ENCODE measurements around the gene MGAT5B. TPM values are rescaled to one million over a fixed set of nuclear protein-coding genes. Genes with fewer than 3 reads are reported as not detected.

Gene MGAT5B
- total RNA-seq, 4 donors from 2014 or later: 0.59 to 3.3 (median 1.5) TPM; not detected in 1

GRCh38 chr17:76996741-76997694 lies 128.8 kb downstream of the MGAT5B start:
- H3K36me3 ChIP-seq: no peaks in the 10 kb centered on the region
- H3K27me3 ChIP-seq: no peaks in the 10 kb centered on the region
- H3K4me1 ChIP-seq: no peaks in the 10 kb centered on the region
- intact Hi-C loops (cut with DNase I; ENCODE audit: low total_unique reads): no loop called here
- H3K27ac ChIP-seq: no peak overlapping the region
- H3K4me3 ChIP-seq: no peak overlapping the region
- no peak for TF ChIP-seq POLR2A (IDR thresholded peaks at IDR 0.05)
- DNase-seq: no peak
- H3K9me3 ChIP-seq: no peaks in the 10 kb centered on the region

GRCh38 chr17:76997981-76998531 lies 129.9 kb downstream of the MGAT5B start:
- DNase-seq: no peak
- Histone ChIP-seq H3K27me3 (no peaks in the 10 kb centered on the region), H3K9me3 (no peaks in the 10 kb centered on the region), H3K4me1 (no peaks in the 10 kb centered on the region), H3K4me3 (no peak overlapping the region), H3K36me3 (no peaks in the 10 kb centered on the region), H3K27ac (no peak overlapping the region)
- TF ChIP-seq POLR2A (IDR thresholded peaks at IDR 0.05) (no peak), CTCF (IDR thresholded peaks at IDR 0.05) (no peak)
- intact Hi-C loops (cut with DNase I; ENCODE audit: low total_unique reads): no loop called here

GRCh38 chr17:76998839-76999238 lies 130.6 kb downstream of the MGAT5B start:
- TF ChIP-seq POLR2A (IDR thresholded peaks at IDR 0.05): no peak
- TF ChIP-seq CTCF (IDR thresholded peaks at IDR 0.05): no peak
- Histone ChIP-seq H3K4me3 (no peak overlapping the region), H3K27ac (no peak overlapping the region), H3K4me1 (no peaks in the 10 kb centered on the region), H3K27me3 (no peaks in the 10 kb centered on the region), H3K9me3 (no peaks in the 10 kb centered on the region), H3K36me3 (no peaks in the 10 kb centered on the region)
- intact Hi-C loops (cut with DNase I; ENCODE audit: low total_unique reads): no loop called here
- no peak for DNase-seq

Other genes with a start within 250 kb of the MGAT5B start
- gene ST6GALNAC1, start 224.6 kb upstream of the MGAT5B start, total RNA-seq: 10 to 100 TPM in 1 of 4 donors, 1 to 10 TPM in 3; 1.5 to 11.8 (median 3.2) TPM
- gene MXRA7, start 157.4 kb upstream of the MGAT5B start, total RNA-seq: 100 to 1,000 TPM; 174 to 250 (median 197) TPM
- gene JMJD6, start 141.8 kb upstream of the MGAT5B start, total RNA-seq: 10 to 100 TPM in 3 of 4 donors, 1 to 10 TPM in 1; 5.9 to 40.8 (median 21.2) TPM
- gene METTL23, start 141.6 kb upstream of the MGAT5B start, total RNA-seq: 10 to 100 TPM; 13.8 to 32.5 (median 21.6) TPM
- gene SRSF2, start 131.1 kb upstream of the MGAT5B start, total RNA-seq: 100 to 1,000 TPM; 127 to 753 (median 167) TPM
- 10 to 100 TPM; 32.0 to 69.2 (median 45.2) TPM for gene MFSD11, start 130.3 kb upstream of the MGAT5B start, total RNA-seq